GM13977 (cell line): ENCODE data around the gene ISM1.

Experiments
- DNase-seq: peaks from one replicate; pipeline ENCODE4 v3.0.0; 2012; ENCODE audit warnings: low spot score
- CTCF ChIP-seq: IDR thresholded peaks from 2 replicates; pipeline ENCODE4 v1.5.1; 2012; ENCODE audit warnings: mild to moderate bottlenecking, control low read depth; ENCODE audit not compliant: insufficient read depth; ENCODE audit errors: extremely low read depth, missing control alignments
- in situ Hi-C: fragments of 300-500 bp; cut with MboI; formaldehyde crosslinking; loops from one replicate; pipeline ENCODE4 v1.12.0; 2022; ENCODE audit warnings: low sequenced_read_pairs, low pct_unique_long_range_greater_than_20kb, mixed read lengths, inconsistent platforms; ENCODE audit not compliant: unreplicated experiment

Gene ISM1

GRCh38 chr20:13337090-13337784, 116.2 kb downstream of the ISM1 start:
- in situ Hi-C loops, result no loop called here
- TF ChIP-seq CTCF, result no peak
- DNase-seq, result no peak

- no peak for DNase-seq
- no peak for TF ChIP-seq CTCF
- in situ Hi-C loops, result no loop called here
These were observed 117.1 kb downstream of the ISM1 start for GRCh38 chr20:13338097-13338661.

GRCh38 chr20:13338999-13339411, 117.9 kb downstream of the ISM1 start:
- in situ Hi-C loops, result no loop called here
- DNase-seq, result no peak
- TF ChIP-seq CTCF, result no peak

- DNase-seq, result no peak
- in situ Hi-C loops, result no loop called here
- no peak for TF ChIP-seq CTCF
These were observed 119.0 kb downstream of the ISM1 start for GRCh38 chr20:13340088-13340487.

GRCh38 chr20:13341737-13342393, 120.8 kb downstream of the ISM1 start:
- in situ Hi-C loops, result no loop called here
- no peak for TF ChIP-seq CTCF

GRCh38 chr20:13342469-13343242, 121.6 kb downstream of the ISM1 start:
- no peak for TF ChIP-seq CTCF
- no peak for DNase-seq
- in situ Hi-C loops, result no loop called here

More at GRCh38 chr20:13341737-13342393, 120.8 kb downstream of the ISM1 start:
- no peak for DNase-seq
